Esophagus squamous epithelium (tissue), 4 donors: ENCODE data around the gene FBH1.

Experiments
- POLR2A ChIP-seq, 4 donors: fragments of 450-650 bp; IDR thresholded peaks; one replicate each; pipeline ENCODE4 v1.6.1; 2017; ENCODE audit warnings: antibody characterized with exemption in 4 of 4, mild to moderate bottlenecking in 4 of 4, moderate library complexity in 3 of 4
- TF ChIP-seq, protein P1 (sequence below), 6 experiments: fragments of 450-650 bp in 4 of 6; fragments of 200-600 bp in 2 of 6; sonication (generic) in 2 of 6; IDR thresholded peaks; one replicate each; pipeline ENCODE4 v1.5.1; 2016 to 2019; ENCODE audit warnings: antibody characterized with exemption in 6 of 6, mild to moderate bottlenecking in 4 of 6, moderate library complexity in 4 of 6

DNA sequence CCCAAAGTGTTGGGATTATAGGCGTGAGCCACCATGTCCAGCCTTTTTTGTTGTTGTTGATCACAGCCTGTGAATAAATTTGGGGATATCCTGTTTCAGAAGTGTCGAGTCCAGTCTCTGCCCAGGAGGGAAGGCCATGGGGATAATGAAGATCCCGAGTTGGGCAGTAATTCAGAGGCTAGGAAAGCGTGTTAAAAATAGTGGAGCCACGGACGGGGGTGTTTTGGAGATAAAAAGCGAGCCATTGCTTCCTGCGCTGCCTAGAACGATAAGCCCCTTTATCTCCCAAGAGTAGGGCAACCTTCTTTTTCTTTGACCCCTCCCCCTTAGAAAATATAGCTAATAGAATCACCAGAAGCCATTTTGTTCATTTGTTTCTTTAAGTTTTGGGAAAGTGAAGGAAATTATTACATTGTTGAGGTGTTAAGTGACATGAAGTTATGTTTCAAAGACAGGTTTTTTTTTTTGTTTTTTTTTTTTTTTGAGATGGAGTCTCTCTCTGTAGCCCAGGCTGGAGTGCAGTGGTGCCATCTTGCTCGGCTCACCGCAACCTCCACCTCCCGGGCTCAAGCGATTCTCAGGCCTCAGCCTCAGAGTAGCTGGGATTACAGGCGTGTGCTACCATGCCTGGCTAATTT is 44.0 kb downstream of the FBH1 start:
- TF ChIP-seq, protein P1, sequence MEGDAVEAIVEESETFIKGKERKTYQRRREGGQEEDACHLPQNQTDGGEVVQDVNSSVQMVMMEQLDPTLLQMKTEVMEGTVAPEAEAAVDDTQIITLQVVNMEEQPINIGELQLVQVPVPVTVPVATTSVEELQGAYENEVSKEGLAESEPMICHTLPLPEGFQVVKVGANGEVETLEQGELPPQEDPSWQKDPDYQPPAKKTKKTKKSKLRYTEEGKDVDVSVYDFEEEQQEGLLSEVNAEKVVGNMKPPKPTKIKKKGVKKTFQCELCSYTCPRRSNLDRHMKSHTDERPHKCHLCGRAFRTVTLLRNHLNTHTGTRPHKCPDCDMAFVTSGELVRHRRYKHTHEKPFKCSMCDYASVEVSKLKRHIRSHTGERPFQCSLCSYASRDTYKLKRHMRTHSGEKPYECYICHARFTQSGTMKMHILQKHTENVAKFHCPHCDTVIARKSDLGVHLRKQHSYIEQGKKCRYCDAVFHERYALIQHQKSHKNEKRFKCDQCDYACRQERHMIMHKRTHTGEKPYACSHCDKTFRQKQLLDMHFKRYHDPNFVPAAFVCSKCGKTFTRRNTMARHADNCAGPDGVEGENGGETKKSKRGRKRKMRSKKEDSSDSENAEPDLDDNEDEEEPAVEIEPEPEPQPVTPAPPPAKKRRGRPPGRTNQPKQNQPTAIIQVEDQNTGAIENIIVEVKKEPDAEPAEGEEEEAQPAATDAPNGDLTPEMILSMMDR (IDR thresholded peaks at IDR 0.05) = no peak
- TF ChIP-seq POLR2A (IDR thresholded peaks at IDR 0.05) = no peak
